ENCODE results near the gene KRT35.

DNA sequence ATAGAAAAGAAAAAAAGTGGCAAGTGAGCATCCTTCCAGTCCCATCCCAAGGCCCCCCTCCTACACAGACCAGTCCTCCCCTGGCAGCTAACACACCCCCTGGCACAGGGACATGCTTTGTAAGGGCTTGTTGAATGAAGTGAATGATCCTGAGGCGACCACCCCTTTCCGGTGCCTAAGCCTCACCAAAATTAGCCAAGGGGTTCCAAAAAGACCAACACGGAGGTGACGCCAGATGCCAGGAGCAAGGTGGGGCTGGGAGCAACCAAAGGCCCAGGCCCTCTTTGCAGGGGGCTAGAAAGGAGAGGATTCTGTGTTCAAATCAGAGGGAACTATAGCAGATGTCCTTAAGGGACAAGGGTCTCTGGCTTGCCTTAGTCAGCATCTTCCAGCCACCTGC, 5.5 kb downstream of the KRT35 start:
- no peak for TF ChIP-seq ATF1 (CRISPR knock-in tag; IDR thresholded peaks at IDR 0.05)
- no peak for TF ChIP-seq EZH2 (conservative IDR thresholded peaks at IDR 0.05; ENCODE audit: low read depth, low read length)
- TF ChIP-seq CBFB (CRISPR knock-in tag; IDR thresholded peaks at IDR 0.05): no peak
- TF ChIP-seq TBP (CRISPR knock-in tag; IDR thresholded peaks at IDR 0.05): no peak
